ENCODE data around the gene DNER.

DNA sequence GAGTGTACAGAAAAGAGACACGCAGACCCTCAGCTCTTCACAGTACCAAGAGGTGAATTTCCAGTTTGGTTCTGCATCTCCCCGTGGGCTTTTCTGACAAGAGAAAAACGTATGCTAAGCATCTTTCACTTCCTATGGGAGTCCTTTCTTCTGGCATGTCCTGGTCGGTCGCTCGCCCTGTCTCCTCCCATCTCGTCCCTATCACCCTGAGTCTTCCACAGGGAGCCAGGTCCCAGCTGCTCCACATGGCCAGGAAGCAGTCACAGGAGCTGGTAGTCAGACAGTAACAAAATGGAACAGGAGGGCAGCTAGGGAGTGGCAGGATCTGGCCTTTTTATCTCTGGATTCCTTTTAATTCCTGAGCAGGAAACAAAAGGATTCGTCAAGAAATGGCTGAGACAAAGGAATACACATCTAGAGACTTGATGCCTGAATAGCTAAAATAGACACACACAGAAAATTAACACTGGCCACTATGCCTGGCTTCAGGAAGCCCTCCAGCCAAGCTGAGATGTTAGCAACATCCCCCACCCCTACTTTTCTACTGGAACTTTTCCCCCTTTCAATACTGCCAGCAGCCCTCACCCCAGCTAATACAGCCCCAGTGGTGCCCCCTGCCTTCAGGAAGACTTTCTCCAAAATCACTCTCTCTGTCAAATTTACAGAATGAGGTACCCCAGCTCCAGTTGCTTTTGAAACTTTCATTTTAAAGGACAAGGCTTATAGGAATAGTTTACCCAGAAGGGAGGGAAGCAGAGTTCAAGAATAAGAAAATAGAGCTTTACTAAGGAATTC lies 136.1 kb downstream of the DNER start:
- no peak for TF ChIP-seq CHD4 (IDR thresholded peaks at IDR 0.05)
- no peak for TF ChIP-seq BHLHE40 (IDR thresholded peaks at IDR 0.05; ENCODE audit: borderline replicate concordance in 1 of 2, low read depth in 2 of 2, low read length in 1 of 2)
- TF ChIP-seq, protein P1, sequence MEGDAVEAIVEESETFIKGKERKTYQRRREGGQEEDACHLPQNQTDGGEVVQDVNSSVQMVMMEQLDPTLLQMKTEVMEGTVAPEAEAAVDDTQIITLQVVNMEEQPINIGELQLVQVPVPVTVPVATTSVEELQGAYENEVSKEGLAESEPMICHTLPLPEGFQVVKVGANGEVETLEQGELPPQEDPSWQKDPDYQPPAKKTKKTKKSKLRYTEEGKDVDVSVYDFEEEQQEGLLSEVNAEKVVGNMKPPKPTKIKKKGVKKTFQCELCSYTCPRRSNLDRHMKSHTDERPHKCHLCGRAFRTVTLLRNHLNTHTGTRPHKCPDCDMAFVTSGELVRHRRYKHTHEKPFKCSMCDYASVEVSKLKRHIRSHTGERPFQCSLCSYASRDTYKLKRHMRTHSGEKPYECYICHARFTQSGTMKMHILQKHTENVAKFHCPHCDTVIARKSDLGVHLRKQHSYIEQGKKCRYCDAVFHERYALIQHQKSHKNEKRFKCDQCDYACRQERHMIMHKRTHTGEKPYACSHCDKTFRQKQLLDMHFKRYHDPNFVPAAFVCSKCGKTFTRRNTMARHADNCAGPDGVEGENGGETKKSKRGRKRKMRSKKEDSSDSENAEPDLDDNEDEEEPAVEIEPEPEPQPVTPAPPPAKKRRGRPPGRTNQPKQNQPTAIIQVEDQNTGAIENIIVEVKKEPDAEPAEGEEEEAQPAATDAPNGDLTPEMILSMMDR (IDR thresholded peaks at IDR 0.05 in 2 of 3, conservative IDR thresholded peaks at IDR 0.05 in 1 of 3; ENCODE audit: control insufficient read depth in 2 of 3, extremely low read depth in 1 of 3, insufficient read depth in 1 of 3, low read depth in 3 of 3, low read length in 3 of 3) = no peak
- no peak for TF ChIP-seq FOXM1 (IDR thresholded peaks at IDR 0.05; ENCODE audit: low read depth, low read length)
- TF ChIP-seq NFIC (IDR thresholded peaks at IDR 0.05; ENCODE audit: low read depth, low read length) = no peak
- TF ChIP-seq, protein P2, sequence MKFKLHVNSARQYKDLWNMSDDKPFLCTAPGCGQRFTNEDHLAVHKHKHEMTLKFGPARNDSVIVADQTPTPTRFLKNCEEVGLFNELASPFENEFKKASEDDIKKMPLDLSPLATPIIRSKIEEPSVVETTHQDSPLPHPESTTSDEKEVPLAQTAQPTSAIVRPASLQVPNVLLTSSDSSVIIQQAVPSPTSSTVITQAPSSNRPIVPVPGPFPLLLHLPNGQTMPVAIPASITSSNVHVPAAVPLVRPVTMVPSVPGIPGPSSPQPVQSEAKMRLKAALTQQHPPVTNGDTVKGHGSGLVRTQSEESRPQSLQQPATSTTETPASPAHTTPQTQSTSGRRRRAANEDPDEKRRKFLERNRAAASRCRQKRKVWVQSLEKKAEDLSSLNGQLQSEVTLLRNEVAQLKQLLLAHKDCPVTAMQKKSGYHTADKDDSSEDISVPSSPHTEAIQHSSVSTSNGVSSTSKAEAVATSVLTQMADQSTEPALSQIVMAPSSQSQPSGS (IDR thresholded peaks at IDR 0.05; ENCODE audit: low read length) = no peak
- TF ChIP-seq ZZZ3 (IDR thresholded peaks at IDR 0.05; ENCODE audit: control insufficient read depth, insufficient read length, low read depth) = no peak
- no peak for TF ChIP-seq POLR2AphosphoS5 (IDR thresholded peaks at IDR 0.05; ENCODE audit: low read length)
- TF ChIP-seq TARDBP (IDR thresholded peaks at IDR 0.05; ENCODE audit: borderline replicate concordance) = no peak
- TF ChIP-seq POLR2A (IDR thresholded peaks at IDR 0.05; ENCODE audit: low read depth, low read length) = no peak
- TF ChIP-seq DPF2 (IDR thresholded peaks at IDR 0.05) = no peak
